HG03457 (cell line): Measurements from ENCODE around the gene CACNA1D.

Experiments
- ATAC-seq: cut with Tn5 transposase; IDR thresholded peaks from one replicate; pipeline ENCODE4 v1.9.1; 2021; ENCODE audit warnings: moderate number of reproducible peaks; ENCODE audit not compliant: unreplicated experiment

CACNA1D gene

DNA sequence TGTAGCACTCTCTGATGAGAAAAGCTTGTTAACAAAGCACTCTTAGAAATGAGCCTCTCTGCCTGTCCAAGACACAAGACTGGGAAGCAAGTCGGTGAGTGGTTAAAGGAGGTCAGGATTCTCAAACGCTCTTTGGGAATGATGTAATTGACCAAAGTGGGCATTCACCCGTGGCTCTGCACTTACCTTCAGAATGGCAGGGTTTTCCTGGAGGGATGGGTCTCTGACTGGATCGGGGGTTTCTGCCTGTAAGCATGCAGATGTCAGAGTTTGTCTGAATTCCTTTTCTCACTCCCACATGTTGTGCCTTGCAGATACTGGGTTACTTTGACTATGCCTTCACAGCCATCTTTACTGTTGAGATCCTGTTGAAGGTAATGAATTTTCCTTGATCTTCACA is 245.6 kb downstream of the CACNA1D start:
- no peak for ATAC-seq

DNA sequence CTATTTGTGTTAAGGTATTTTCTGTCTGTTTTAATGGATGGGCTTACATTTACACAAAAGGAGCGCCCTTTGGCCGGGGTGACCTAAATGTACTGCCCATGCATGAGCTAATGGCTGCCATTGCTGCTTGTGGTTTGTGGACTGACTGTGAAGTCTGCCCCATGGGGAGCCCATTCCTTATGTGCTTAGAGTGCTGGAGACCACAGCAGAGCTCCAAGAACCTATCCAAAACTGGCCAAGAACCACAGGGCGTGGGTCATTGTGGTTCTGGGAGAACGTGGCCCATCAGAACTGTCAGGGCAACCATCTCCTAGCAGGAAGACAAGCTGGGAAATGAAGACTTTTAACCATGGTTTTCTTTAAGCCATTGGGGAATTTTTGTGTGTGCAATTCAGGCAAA is 246.5 kb downstream of the CACNA1D start:
- ATAC-seq = no peak

DNA sequence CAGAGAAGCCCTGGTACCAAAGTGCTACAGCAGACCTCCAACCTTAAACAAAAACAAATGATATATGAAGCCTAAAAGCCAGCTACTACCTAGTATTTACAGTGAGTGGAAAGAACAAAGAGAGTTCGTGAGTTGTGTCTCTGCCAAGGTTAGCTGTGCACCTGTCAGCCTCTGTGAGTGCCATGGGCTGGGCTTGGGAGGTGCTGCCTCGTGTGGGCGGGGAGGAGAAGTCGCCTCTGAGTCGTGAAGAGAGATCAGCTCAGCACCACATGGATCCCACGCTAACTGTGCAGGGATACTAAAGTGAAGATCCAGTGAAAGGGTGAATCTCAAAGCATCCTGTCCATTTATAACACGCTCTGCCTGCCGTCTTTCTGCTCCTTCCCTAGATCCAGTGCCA is 249.9 kb downstream of the CACNA1D start:
- ATAC-seq = no peak

GRCh38 chr3:53747559-53747958 is 253.1 kb downstream of the CACNA1D start:
- no peak for ATAC-seq

GRCh38 chr3:53748512-53749271 is 254.3 kb downstream of the CACNA1D start:
- peak; percentile 79 for ATAC-seq

- ATAC-seq = no peak
Measured at GRCh38 chr3:53749448-53749847, 255.0 kb downstream of the CACNA1D start.

DNA sequence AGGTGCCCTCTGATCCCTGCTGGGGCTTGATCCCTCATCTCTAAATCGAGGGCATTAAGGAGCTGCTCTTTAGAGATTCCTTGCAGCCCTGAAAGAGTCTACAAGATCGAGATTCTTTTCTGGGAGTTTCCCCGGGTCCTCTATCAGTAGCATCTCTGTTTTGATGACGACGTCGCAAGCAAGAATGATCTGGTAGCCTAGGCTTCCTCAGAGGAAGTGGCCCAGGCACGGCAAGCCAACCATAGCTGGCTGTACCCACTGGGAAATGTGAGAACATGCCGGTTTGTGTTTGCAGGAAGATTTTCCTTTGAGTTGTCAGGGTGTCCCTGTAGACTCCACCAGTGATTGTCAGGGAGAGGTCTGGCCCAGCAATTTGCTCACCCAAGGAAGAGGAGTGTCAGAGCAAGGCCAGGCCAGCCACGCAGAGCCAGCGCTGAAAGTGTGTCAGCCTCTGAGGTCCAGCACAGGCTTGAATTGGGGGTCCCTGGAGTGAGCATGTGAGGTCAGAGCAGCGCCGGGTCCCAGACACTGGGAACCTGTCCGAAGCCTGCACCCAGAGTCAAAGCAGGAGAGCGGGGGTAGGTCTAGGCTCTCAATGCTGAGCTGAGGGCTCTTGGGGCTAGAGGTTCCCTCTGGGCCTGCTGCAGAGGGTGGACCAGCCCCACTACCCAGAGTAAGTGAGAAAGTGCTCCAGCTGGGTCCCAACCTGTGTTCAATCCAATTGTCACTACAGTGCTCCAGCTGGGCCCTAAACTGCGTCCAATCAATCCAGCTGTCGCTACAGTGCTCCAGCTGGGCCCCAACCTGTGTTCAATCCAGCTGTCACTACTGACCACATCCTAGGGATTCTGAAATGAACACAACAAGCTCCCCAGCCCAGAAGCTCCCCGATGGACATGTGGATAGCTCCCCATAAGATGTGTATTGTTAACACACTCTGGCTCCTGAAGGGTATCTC is 256.1 kb downstream of the CACNA1D start:
- no peak for ATAC-seq

- ATAC-seq = no peak
Measured at GRCh38 chr3:53753518-53754183, 259.2 kb downstream of the CACNA1D start.

DNA sequence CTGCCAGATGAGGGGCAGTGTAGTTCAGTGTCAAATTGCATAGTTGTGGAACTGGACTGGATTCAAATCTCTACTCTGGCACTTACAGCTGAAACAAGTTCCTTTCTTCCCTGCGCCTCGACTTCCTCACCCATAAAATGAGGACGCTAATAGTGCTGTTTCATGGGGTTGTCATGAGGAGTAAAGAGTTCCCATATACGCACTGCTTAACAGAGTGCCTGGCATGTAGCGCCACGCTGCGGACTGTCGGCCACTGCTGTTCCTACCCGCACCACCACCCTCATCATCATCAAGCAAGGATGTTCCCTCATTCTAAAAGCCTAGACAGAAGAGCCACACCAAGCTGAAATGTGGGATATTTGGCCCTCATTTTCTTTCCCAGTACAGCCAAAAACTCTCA is 259.9 kb downstream of the CACNA1D start:
- ATAC-seq = no peak

DNA sequence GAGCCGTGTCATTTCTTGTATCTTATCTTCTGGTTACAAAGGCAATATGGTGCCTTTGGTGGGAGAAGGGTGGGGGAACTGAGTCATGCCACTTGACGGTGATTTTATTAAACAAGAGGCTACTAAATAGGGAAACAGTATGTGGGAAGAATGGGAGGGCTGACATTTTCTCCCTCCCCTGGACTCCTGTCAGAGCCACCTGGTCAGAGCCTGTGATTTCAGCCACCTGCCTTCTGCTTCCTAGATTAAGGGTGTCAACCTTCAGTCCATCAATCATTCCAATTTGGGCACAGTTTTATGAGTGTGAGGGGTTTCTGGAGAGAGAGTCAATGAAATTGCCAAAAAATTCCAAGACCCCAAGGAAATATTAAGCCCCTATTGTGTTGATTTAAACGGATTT is 264.4 kb downstream of the CACNA1D start:
- ATAC-seq = no peak

DNA sequence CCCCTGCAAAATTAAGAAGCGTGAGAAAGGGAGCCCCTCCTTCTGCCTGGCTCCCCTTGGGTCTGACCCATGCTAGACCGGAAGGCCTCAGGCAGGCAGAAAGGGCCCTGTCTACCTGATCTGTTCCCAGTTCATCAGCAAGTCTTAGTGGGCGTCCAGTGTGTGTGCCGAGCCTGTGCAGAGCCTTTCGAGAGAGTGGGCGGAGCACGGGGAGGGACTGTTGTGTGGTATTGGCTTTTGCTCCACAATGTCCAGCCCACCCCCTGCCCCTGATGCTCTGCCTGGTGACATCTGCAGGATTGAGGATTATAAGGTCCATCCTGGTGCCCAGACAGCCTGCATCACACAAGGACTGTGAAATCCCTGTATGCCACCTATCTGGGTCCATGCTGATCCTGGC is 268.9 kb downstream of the CACNA1D start:
- ATAC-seq = no peak

GRCh38 chr3:53764026-53764775 is 269.8 kb downstream of the CACNA1D start:
- ATAC-seq = no peak

GRCh38 chr3:53765753-53766152 is 271.3 kb downstream of the CACNA1D start:
- ATAC-seq = no peak

DNA sequence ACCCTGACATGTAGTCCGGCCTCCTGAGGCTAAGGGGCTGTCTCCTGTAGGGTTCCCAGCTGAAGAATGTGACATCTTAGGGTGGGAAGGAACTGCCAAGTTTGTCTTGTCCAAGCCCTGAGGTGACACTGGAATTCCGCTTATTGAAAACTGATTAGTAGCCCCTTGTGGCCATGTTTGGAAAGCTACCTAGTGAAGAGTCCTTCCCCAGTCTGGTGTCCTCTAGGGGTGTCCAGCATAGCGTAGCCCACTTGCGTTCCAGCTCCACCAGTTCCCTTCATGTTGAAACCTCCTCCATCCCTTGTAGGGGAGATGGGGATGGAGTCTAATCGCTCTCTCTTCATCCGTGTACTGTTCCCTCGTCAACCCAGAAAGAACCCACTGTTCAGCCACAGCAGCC is 272.3 kb downstream of the CACNA1D start:
- no peak for ATAC-seq

DNA sequence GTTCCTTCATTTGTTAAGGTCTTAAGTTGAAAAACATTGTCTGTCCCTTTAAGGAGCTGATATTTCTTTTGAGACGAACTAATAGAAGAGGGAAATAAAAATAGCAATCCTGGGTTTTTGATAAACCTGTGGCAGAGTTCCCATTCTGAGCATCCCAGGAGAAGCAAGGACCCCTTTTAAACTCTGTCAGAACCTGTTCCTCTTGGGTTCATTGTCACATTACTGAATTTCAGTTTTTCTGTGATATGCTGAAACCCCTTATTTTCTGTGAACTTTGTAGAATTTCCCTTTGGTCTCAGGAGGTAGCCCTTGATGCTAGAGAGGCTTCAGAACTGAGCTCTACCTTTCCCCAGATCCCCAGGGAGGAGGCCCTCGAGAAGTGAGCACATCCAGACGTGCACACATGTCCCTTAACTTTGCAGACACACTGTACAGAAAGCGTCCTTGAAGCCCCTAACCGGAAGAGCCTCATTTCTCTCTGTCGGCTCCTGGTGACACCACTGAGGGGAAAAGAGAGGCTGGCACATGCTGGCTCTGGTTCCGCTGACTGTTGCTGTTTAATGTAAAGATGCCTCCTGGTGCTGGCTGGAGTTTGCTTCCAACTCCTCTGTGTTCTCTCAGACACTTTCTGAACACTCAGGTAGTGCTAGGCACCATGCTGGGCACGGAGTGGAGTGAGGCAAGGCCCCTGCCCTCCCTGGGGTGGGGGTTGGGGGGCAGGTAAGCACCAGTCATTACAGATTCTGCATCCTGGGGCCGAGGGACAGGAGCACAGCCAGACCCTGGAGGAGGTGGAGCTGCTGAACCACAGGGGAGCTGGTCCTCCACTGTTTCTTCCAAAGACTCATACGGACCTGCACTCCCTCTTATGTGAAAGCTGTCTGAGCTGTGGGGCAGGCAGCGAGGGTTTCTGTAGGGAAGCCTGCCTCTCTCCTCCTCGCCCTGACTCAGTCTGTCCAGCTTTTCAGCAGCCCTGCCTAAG is 274.4 kb downstream of the CACNA1D start:
- ATAC-seq = no peak

- ATAC-seq = no peak
Measured at GRCh38 chr3:53772562-53772961, 278.2 kb downstream of the CACNA1D start.

GRCh38 chr3:53773021-53773436 is 278.6 kb downstream of the CACNA1D start:
- ATAC-seq = no peak

GRCh38 chr3:53773611-53774368 is 279.4 kb downstream of the CACNA1D start:
- ATAC-seq = peak; percentile 67

DNA sequence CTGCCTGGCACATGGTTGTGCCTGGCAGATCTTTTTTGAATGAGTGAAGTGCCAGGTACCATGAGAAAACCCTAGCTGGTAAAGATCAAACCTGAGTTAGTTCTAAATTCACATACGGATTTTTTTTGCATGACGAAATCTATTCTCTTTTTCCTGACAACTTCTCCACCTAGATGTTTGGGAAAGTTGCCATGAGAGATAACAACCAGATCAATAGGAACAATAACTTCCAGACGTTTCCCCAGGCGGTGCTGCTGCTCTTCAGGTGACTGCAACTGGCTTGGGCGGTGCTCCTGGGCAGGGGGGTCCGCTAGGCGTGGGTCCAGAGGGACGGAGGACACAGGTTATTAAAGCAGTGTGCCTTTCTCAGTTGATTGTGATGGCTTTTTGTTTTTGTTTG is 280.0 kb downstream of the CACNA1D start:
- ATAC-seq = no peak
